IMR-90 (cell line): ENCODE results near the gene ZNF296. TPM values are rescaled to one million over a fixed set of nuclear protein-coding genes. Genes with fewer than 3 reads are reported as not detected.

ENCODE experiments used
- ATAC-seq: fragments of 200-7000 bp; cut with Tn5 transposase; 2 replicates; pipeline ENCODE4 v1.9.1; 2020; ENCODE audit warnings: low read depth, mild to moderate bottlenecking, moderate library complexity
- Bru-seq: library from RNA; stranded (reverse); fragments of 400-500 nt; gene quantifications from one replicate; lab custom pipeline; 2021; lab: Mats Ljungman, UMichigan
- BruChase-seq, 2 experiments: library from RNA; stranded (reverse); fragments of 400-500 nt; gene quantifications; one replicate each; lab custom pipeline; 2021; lab: Mats Ljungman, UMichigan
- BruUV-seq: library from RNA; stranded (reverse); fragments of 400-500 nt; replicated peaks from 2 replicates; lab custom pipeline; 2021; lab: Mats Ljungman, UMichigan
- CTCF ChIA-PET: fragments of 300-600 bp; formaldehyde crosslinking; extraction: SDS; loops from one replicate; lab custom pipeline; 2021; ENCODE audit warnings: antibody characterized with exemption; lab: Yijun Ruan, JAX
- POLR2A ChIA-PET: fragments of 300-600 bp; sonication (Branson Sonifier 250); formaldehyde crosslinking; loops from one replicate; lab custom pipeline; 2022; ENCODE audit warnings: antibody characterized with exemption; ENCODE audit not compliant: unreplicated experiment; lab: Charles Lee
- DNase-seq: peaks from one replicate; pipeline ENCODE4 v3.0.0; 2013
- H2AFZ ChIP-seq: replicated peaks from 2 replicates; pipeline ENCODE3; 2013; ENCODE audit warnings: low read length, mild to moderate bottlenecking; ENCODE audit not compliant: poor library complexity
- H2AK5ac ChIP-seq: 2 replicates; pipeline ENCODE4 v1.6.1; 2013; ENCODE audit warnings: low read depth, low read length, inconsistent platforms
- H2AK9ac ChIP-seq: replicated peaks from 2 replicates; pipeline ENCODE3; 2013; ENCODE audit warnings: mild to moderate bottlenecking, low read depth, low read length, moderate library complexity; ENCODE audit not compliant: poor library complexity
- H2BK120ac ChIP-seq: 2 replicates; pipeline ENCODE4 v1.6.1; 2013; ENCODE audit warnings: low read depth, low read length, inconsistent platforms
- H2BK15ac ChIP-seq: 3 replicates; pipeline ENCODE4 v1.6.1; 2013; ENCODE audit warnings: low read depth, low read length, inconsistent platforms
- H2BK20ac ChIP-seq: 2 replicates; pipeline ENCODE4 v1.6.1; 2013; ENCODE audit warnings: low read depth, mild to moderate bottlenecking, inconsistent platforms, low read length, moderate library complexity
- H2BK5ac ChIP-seq: 2 replicates; pipeline ENCODE4 v1.6.1; 2013; ENCODE audit warnings: mild to moderate bottlenecking, low read depth, low read length, inconsistent platforms; ENCODE audit not compliant: poor library complexity, severe bottlenecking
- H3K14ac ChIP-seq: replicated peaks from 2 replicates; pipeline ENCODE4 v1.6.1; 2013; ENCODE audit warnings: low read depth, low read length, inconsistent platforms
- H3K18ac ChIP-seq: 2 replicates; pipeline ENCODE4 v1.6.1; 2013; ENCODE audit warnings: low read depth, low read length, control low read depth
- H3K23ac ChIP-seq: 2 replicates; pipeline ENCODE4 v1.6.1; 2013; ENCODE audit warnings: low read depth, low read length, inconsistent platforms
- H3K27ac ChIP-seq: 2 replicates; pipeline ENCODE4 v1.5.1; 2013; ENCODE audit warnings: mild to moderate bottlenecking, control low read depth, low read length; ENCODE audit not compliant: insufficient read depth
- H3K27me3 ChIP-seq: 2 replicates; pipeline ENCODE4 v1.6.1; 2013; ENCODE audit warnings: low read length; ENCODE audit not compliant: control insufficient read depth, insufficient read depth
- H3K36me3 ChIP-seq: 2 replicates; pipeline ENCODE4 v1.6.1; 2013; ENCODE audit warnings: low read length, mixed read lengths; ENCODE audit not compliant: control insufficient read depth, insufficient read depth
- H3K4ac ChIP-seq: 2 replicates; pipeline ENCODE4 v1.6.1; 2013; ENCODE audit warnings: low read depth, low read length, inconsistent platforms
- H3K4me1 ChIP-seq: 2 replicates; pipeline ENCODE4 v1.6.1; 2013; ENCODE audit warnings: low read length, mixed read lengths; ENCODE audit not compliant: control insufficient read depth, insufficient read depth
- H3K4me2 ChIP-seq: 2 replicates; pipeline ENCODE4 v1.6.1; 2013; ENCODE audit warnings: low read depth, mild to moderate bottlenecking, control low read depth, low read length, moderate library complexity
- H3K4me3 ChIP-seq: 2 replicates; pipeline ENCODE4 v1.5.1; 2013; ENCODE audit warnings: low read depth, mild to moderate bottlenecking, control low read depth, low read length, moderate library complexity; ENCODE audit not compliant: insufficient read depth
- H3K56ac ChIP-seq: 2 replicates; pipeline ENCODE4 v1.6.1; 2013; ENCODE audit warnings: low read length, inconsistent platforms; ENCODE audit not compliant: insufficient read depth; ENCODE audit errors: extremely low read depth
- H3K79me1 ChIP-seq, 2 experiments: 2 replicates each; pipeline ENCODE4 v1.6.1; 2013; ENCODE audit warnings: low read length in 2 of 2, inconsistent platforms in 1 of 2, low read depth in 1 of 2
- H3K9ac ChIP-seq: 2 replicates; pipeline ENCODE4 v1.6.1; 2013; ENCODE audit warnings: low read depth, low read length, control low read depth
- H3K9me1 ChIP-seq: 2 replicates; pipeline ENCODE4 v1.6.1; 2013; ENCODE audit warnings: low read length, inconsistent platforms; ENCODE audit not compliant: insufficient read depth
- H3K9me3 ChIP-seq: 2 replicates; pipeline ENCODE4 v1.6.1; 2013; ENCODE audit warnings: low read length; ENCODE audit not compliant: control insufficient read depth, insufficient read depth
- H4K20me1 ChIP-seq: 2 replicates; pipeline ENCODE4 v1.6.1; 2013; ENCODE audit warnings: low read length, inconsistent platforms; ENCODE audit not compliant: insufficient read depth
- H4K5ac ChIP-seq: 2 replicates; pipeline ENCODE4 v1.6.1; 2013; ENCODE audit warnings: mild to moderate bottlenecking, low read depth, low read length, control low read depth
- H4K8ac ChIP-seq, 2 experiments: 2 replicates each; pipeline ENCODE4 v1.6.1; 2013; ENCODE audit warnings: low read depth in 2 of 2, low read length in 2 of 2, control low read depth in 1 of 2, inconsistent platforms in 1 of 2
- H4K91ac ChIP-seq: 2 replicates; pipeline ENCODE4 v1.6.1; 2013; ENCODE audit warnings: low read depth, low read length, inconsistent platforms; ENCODE audit not compliant: insufficient read depth
- BHLHE40 ChIP-seq: fragments of 150-350 bp; IDR thresholded peaks from 2 replicates; pipeline ENCODE4 v1.6.1; 2016; ENCODE audit warnings: mild to moderate bottlenecking, low read depth, low read length
- ELK1 ChIP-seq: fragments of 150-350 bp; IDR thresholded peaks from 2 replicates; pipeline ENCODE4 v1.6.1; 2016; ENCODE audit warnings: low read depth, mild to moderate bottlenecking, low read length, moderate library complexity, borderline replicate concordance
- FOS ChIP-seq: fragments of 150-350 bp; IDR thresholded peaks from 2 replicates; pipeline ENCODE4 v1.6.1; 2016; ENCODE audit warnings: low read depth, low read length
- NFE2L2 ChIP-seq: fragments of 150-350 bp; IDR thresholded peaks from 2 replicates; pipeline ENCODE4 v1.6.1; 2016; ENCODE audit warnings: low read depth, mild to moderate bottlenecking, low read length
- RFX5 ChIP-seq: IDR thresholded peaks from 2 replicates; pipeline ENCODE4 v1.8.0; 2012; ENCODE audit warnings: low read depth, mild to moderate bottlenecking, low read length, moderate library complexity
- SMC3 ChIP-seq: fragments of 150-350 bp; IDR thresholded peaks from 2 replicates; pipeline ENCODE4 v1.6.1; 2016; ENCODE audit warnings: low read depth, mild to moderate bottlenecking, antibody characterized with exemption, low read length, moderate library complexity
- USF2 ChIP-seq: fragments of 150-350 bp; IDR thresholded peaks from 2 replicates; pipeline ENCODE4 v1.6.1; 2017; ENCODE audit warnings: mild to moderate bottlenecking, antibody characterized with exemption, low read length, low read depth
- WGBS, 2 experiments: methylation state at CpG; one replicate each; pipeline versions ENCODE4 v1.1.5 to v1.1.7; 2013; ENCODE audit warnings: missing lambda C conversion rate in 2 of 2; ENCODE audit not compliant: insufficient read length in 1 of 2; ENCODE audit errors: extremely low coverage in 2 of 2; 5-methylcytosine and 5-hydroxymethylcytosine counted together
- dilution Hi-C: fragments of 300-500 bp; cut with HindIII; formaldehyde crosslinking; loops from one replicate; pipeline ENCODE4 v1.14.3; 2018; ENCODE audit warnings: low sequenced_read_pairs; ENCODE audit not compliant: unreplicated experiment
- in situ Hi-C: fragments of 300-500 bp; cut with MboI; formaldehyde crosslinking; loops from 3 replicates; pipeline ENCODE4 v1.14.3; 2019; ENCODE audit warnings: low sequenced_read_pairs, inconsistent platforms, mixed read lengths
- intact Hi-C: fragments of 100-400 bp; cut with micrococcal nuclease; formaldehyde crosslinking; loops from 2 replicates; pipeline ENCODE4 v1.10.0; 2022
- long read RNA-seq: library from polyadenylated mRNA; unstranded; transcript quantifications from one replicate; pipeline ENCODE4 v2.0.0, GENCODE V29; 2021; ENCODE audit not compliant: unreplicated experiment
- polyA plus RNA-seq, 3 experiments: library from polyadenylated mRNA; depleted of rRNA; stranded (reverse); fragments of >200 nt; gene quantifications; 2 replicates each; pipeline ENCODE4 v1.2.3, GENCODE V29; 2012; ENCODE audit warnings: low replicate concordance in 1 of 3
- total RNA-seq: library from RNA; depleted of rRNA; stranded (reverse); fragments of >200 nt; gene quantifications from 2 replicates; pipeline ENCODE4 v1.2.3, GENCODE V29; 2012; rRNA removed

ZNF296 gene
- total RNA-seq (not detected in 2 replicates), polyA plus RNA-seq (2012; rRNA removed) (0.10 and 0.11 TPM in 2 replicates), Bru-seq, nascent RNA (percentile 12 among the genes with signal in this experiment), BruChase-seq, experiment 1, labeled RNA remaining after a 6-hour chase (percentile 27 among the genes with signal in this experiment), BruChase-seq, experiment 2, labeled RNA remaining after a 2-hour chase (percentile 24 among the genes with signal in this experiment)
- 0.11 and 0.25 TPM in 2 replicates for polyA plus RNA-seq (2012; cell fraction: cytosol; rRNA removed)
- polyA plus RNA-seq (2012; cell fraction: nucleus; rRNA removed; ENCODE audit: low replicate concordance) = 0.58 and 1.5 TPM in 2 replicates
- long read RNA-seq = 0 reads

GRCh38 chr19:45076029-45076850, at the start of gene ZNF296:
Gene ZNF296 (minus strand): TSS chr19:45076478. CDS start chr19:45076373, 105 bp downstream.
- no peak within 1 kb of the TSS for H2BK5ac ChIP-seq
- intact Hi-C loops = no loop called here
- no TSS peak for BruUV-seq
- no peak within 1 kb of the TSS for H2BK120ac ChIP-seq
- H3K27me3 ChIP-seq = no peaks in the 10 kb centered on the region
- 6% methylated on average over 14 of the region's 81 CpGs; no CpG with 5 or more reads in 1 of the 2 experiments for WGBS, 2 experiments
- H3K9me3 ChIP-seq = no peaks in the 10 kb centered on the region
- H3K4me1 ChIP-seq = peaks cover 5% of the 10 kb centered on the region; the same call in 1 of the 2 replicates
- H3K36me3 ChIP-seq = peaks cover 6% of the 10 kb centered on the region; the same call in 1 of the 2 replicates
- peaks cover 9 to 29% of the 10 kb centered on the region in 2 experiments for H3K79me1 ChIP-seq
- CTCF ChIA-PET = interaction anchor here (1.0 kb wide), 1 partner anchor 17 kb away, joined by 3 read pairs; no protein-coding TSS in a partner anchor
- no peak within 1 kb of the TSS for H3K14ac ChIP-seq
- no peak within 1 kb of the TSS for H4K91ac ChIP-seq
- ATAC-seq = peak; percentile 34
- H3K27ac ChIP-seq = no peak within 1 kb of the TSS
- H3K9ac ChIP-seq = peak within 1 kb of the TSS; percentile 27; the same call in 1 of the 2 replicates
- no peak for TF ChIP-seq FOS
- no peak for TF ChIP-seq SMC3
- TF ChIP-seq BHLHE40 = peak; percentile 72
- no peak for TF ChIP-seq NFE2L2
- TF ChIP-seq RFX5 = no peak
- no peak for TF ChIP-seq ELK1
- TF ChIP-seq USF2 = no peak
- H4K5ac ChIP-seq = peak within 1 kb of the TSS; percentile 0
- H2AK5ac ChIP-seq = no peak within 1 kb of the TSS; the same call in 1 of the 2 replicates
- peak within 1 kb of the TSS; percentile 54 to 85; a peak in 2 of 4 replicates for H4K8ac ChIP-seq
- peak within 1 kb of the TSS; percentile 16; the same call in 1 of the 2 replicates for H3K23ac ChIP-seq
- no peak within 1 kb of the TSS for H3K56ac ChIP-seq
- H2BK15ac ChIP-seq = no peak within 1 kb of the TSS
- peak within 1 kb of the TSS; percentile 91 for H2AFZ ChIP-seq
- 0 out of 2 replicates have a peak within 1 kb of the TSS, but pooled peaks have one; percentile 30 for H3K4ac ChIP-seq
- no peak within 1 kb of the TSS for H3K18ac ChIP-seq
- H2AK9ac ChIP-seq = peak within 1 kb of the TSS; percentile 78
- H4K20me1 ChIP-seq = no peaks in the 10 kb centered on the region
- POLR2A ChIA-PET = no interaction called here
- H2BK20ac ChIP-seq = no peak within 1 kb of the TSS
- H3K4me2 ChIP-seq = peak within 1 kb of the TSS; percentile 65
- dilution Hi-C loops = no loop called here
- in situ Hi-C loops = no loop called here
- H3K4me3 ChIP-seq = peak within 1 kb of the TSS; percentile 14
- peaks cover 15% of the 10 kb centered on the region for H3K9me1 ChIP-seq
- no peak for DNase-seq
